ENCODE data around the gene ARHGAP15. TPM values are rescaled to one million over a fixed set of nuclear protein-coding genes. Genes with fewer than 3 reads are reported as not detected.
A peak's percentile ranks its signal among the peaks of the same experiment; 100 is the strongest.

The ARHGAP15 gene
- total and polyA plus RNA-seq, 7 experiments from 2014 or later, result 164 to 311 (median 201) TPM

GRCh38 chr2:143231254-143231645 is 102.0 kb downstream of the ARHGAP15 start:
- H3K9me3 ChIP-seq (ENCODE audit: control insufficient read depth in 2 of 3, low read length in 3 of 3), result peaks cover 0 to 29% (median 19%) of the 10 kb centered on the region in 3 experiments
- no peak overlapping the region for H3K4me3 ChIP-seq (ENCODE audit: low read length)
- Mint-ChIP-seq H3K36me3 (peaks cover 39 to 84% (median 73%) of the 10 kb centered on the region in 5 donors), H3K27me3 (no peaks in the 10 kb centered on the region), H3K27ac (peak overlapping the region in 3 of 9 donors; percentile 32 to 39 (median 39)), H3K4me1 (peaks cover 14 to 52% (median 29%) of the 10 kb centered on the region in 7 donors), H3K9me3 (peaks cover 5 to 46% (median 31%) of the 10 kb centered on the region in 11 donors), H3K4me3 (no peak overlapping the region)
- H3K36me3 ChIP-seq (ENCODE audit: control insufficient read depth in 2 of 3, insufficient read depth in 3 of 3, low read length in 3 of 3), result peaks cover 7 to 61% (median 18%) of the 10 kb centered on the region in 3 experiments
- ATAC-seq (no peak), DNase-seq (no peak)
- no peaks in the 10 kb centered on the region for H3K27me3 ChIP-seq (ENCODE audit: control insufficient read depth in 2 of 2, insufficient read depth in 2 of 2, low read length in 2 of 2)
- intact Hi-C loops (cut with micrococcal nuclease), result loop anchor here in 1 of 2 donors (2.0 kb wide), 1 partner anchor 14 kb away; no protein-coding TSS in a partner anchor
- CTCF ChIA-PET, result interaction anchor here (0.6 kb wide), 1 partner anchor 23 kb away, joined by 3 read pairs; no protein-coding TSS in a partner anchor
- POLR2A ChIA-PET, result no interaction called here
- peaks cover 3 to 6% of the 10 kb centered on the region in 2 donors for H3K4me1 ChIP-seq (ENCODE audit: control insufficient read depth in 2 of 2, insufficient read depth in 2 of 2, low read length in 2 of 2)
- no peak overlapping the region for H3K27ac ChIP-seq (ENCODE audit: low read depth, low read length)

GRCh38 chr2:143237146-143237777 is 108.0 kb downstream of the ARHGAP15 start:
- Mint-ChIP-seq H3K27ac (no peak overlapping the region), H3K27me3 (no peaks in the 10 kb centered on the region), H3K4me1 (peaks cover 18 to 67% (median 52%) of the 10 kb centered on the region in 7 donors), H3K4me3 (no peak overlapping the region), H3K9me3 (peaks cover 0 to 32% (median 21%) of the 10 kb centered on the region in 11 donors), H3K36me3 (peaks cover 35 to 79% (median 66%) of the 10 kb centered on the region in 5 donors)
- no peak overlapping the region for H3K4me3 ChIP-seq (ENCODE audit: low read length)
- H3K27me3 ChIP-seq (ENCODE audit: control insufficient read depth in 2 of 2, insufficient read depth in 2 of 2, low read length in 2 of 2), result no peaks in the 10 kb centered on the region
- CTCF ChIA-PET, result interaction anchor here (1.0 kb wide), 1 partner anchor 15 kb away, joined by 4 read pairs; no protein-coding TSS in a partner anchor
- DNase-seq (no peak), ATAC-seq (no peak)
- H3K4me1 ChIP-seq (ENCODE audit: control insufficient read depth in 2 of 2, insufficient read depth in 2 of 2, low read length in 2 of 2), result no peaks in the 10 kb centered on the region
- peaks cover 0 to 19% (median 11%) of the 10 kb centered on the region in 3 experiments for H3K9me3 ChIP-seq (ENCODE audit: control insufficient read depth in 2 of 3, low read length in 3 of 3)
- no peak overlapping the region for H3K27ac ChIP-seq (ENCODE audit: low read depth, low read length)
- POLR2A ChIA-PET, result interaction anchor here (1.7 kb wide), 1 partner anchor 10 kb away, joined by 5 read pairs; no protein-coding TSS in a partner anchor
- peaks cover 0 to 38% (median 0%) of the 10 kb centered on the region in 3 experiments for H3K36me3 ChIP-seq (ENCODE audit: control insufficient read depth in 2 of 3, insufficient read depth in 3 of 3, low read length in 3 of 3)
- intact Hi-C loops (cut with micrococcal nuclease), result loop anchor here in 1 of 2 donors (1.0 kb wide), 1 partner anchor 8 kb away; no protein-coding TSS in a partner anchor

GRCh38 chr2:143241403-143242088 is 112.3 kb downstream of the ARHGAP15 start:
- H3K9me3 ChIP-seq (ENCODE audit: control insufficient read depth in 2 of 3, low read length in 3 of 3), result no peaks in the 10 kb centered on the region
- H3K4me1 ChIP-seq (ENCODE audit: control insufficient read depth in 2 of 2, insufficient read depth in 2 of 2, low read length in 2 of 2), result peaks cover 10 to 16% of the 10 kb centered on the region in 2 donors
- H3K36me3 ChIP-seq (ENCODE audit: control insufficient read depth in 2 of 3, insufficient read depth in 3 of 3, low read length in 3 of 3), result peaks cover 0 to 10% (median 0%) of the 10 kb centered on the region in 3 experiments
- H3K27me3 ChIP-seq (ENCODE audit: control insufficient read depth in 2 of 2, insufficient read depth in 2 of 2, low read length in 2 of 2), result no peaks in the 10 kb centered on the region
- H3K4me1 Mint-ChIP-seq, result peaks cover 9 to 50% (median 42%) of the 10 kb centered on the region in 7 donors
- no peak overlapping the region for H3K4me3 ChIP-seq (ENCODE audit: low read length)
- ATAC-seq (no peak), DNase-seq (no peak)
- peak overlapping the region; percentile 6 to 67 (median 42) for H3K27ac Mint-ChIP-seq
- H3K27ac ChIP-seq (ENCODE audit: low read depth, low read length), result no peak overlapping the region
- no peaks in the 10 kb centered on the region for H3K27me3 Mint-ChIP-seq
- no peaks in the 10 kb centered on the region for H3K9me3 Mint-ChIP-seq
- intact Hi-C loops (cut with micrococcal nuclease), result loop anchor here in 1 of 2 donors (1.0 kb wide), 1 partner anchor 8 kb away; no protein-coding TSS in a partner anchor
- CTCF ChIA-PET, result interaction anchor here (1.1 kb wide), 1 partner anchor 17 kb away, joined by 3 read pairs; no protein-coding TSS in a partner anchor
- POLR2A ChIA-PET, result no interaction called here
- peaks cover 13 to 43% (median 34%) of the 10 kb centered on the region in 5 donors for H3K36me3 Mint-ChIP-seq
- peak overlapping the region in 1 of 10 donors; percentile 14 for H3K4me3 Mint-ChIP-seq

- no peak overlapping the region for H3K4me3 ChIP-seq (ENCODE audit: low read length)
- peaks cover 4 to 15% (median 7%) of the 10 kb centered on the region in 3 experiments for H3K36me3 ChIP-seq (ENCODE audit: control insufficient read depth in 2 of 3, insufficient read depth in 3 of 3, low read length in 3 of 3)
- ATAC-seq (no peak), DNase-seq (no peak)
- intact Hi-C loops (cut with micrococcal nuclease), result loop anchor here in 1 of 2 donors (1.0 to 2.0 kb wide), 2 partner anchors 8 to 13 kb away; no protein-coding TSS in a partner anchor
- H3K4me3 Mint-ChIP-seq, result no peak overlapping the region
- peaks cover 10 to 30% (median 26%) of the 10 kb centered on the region in 5 donors for H3K36me3 Mint-ChIP-seq
- ChIA-PET CTCF (interaction anchor here (3.0 kb wide), 1 partner anchor 12 kb away, joined by 26 read pairs; no protein-coding TSS in a partner anchor), POLR2A (interaction anchor here (1.2 kb wide), 1 partner anchor 11 kb away, joined by 7 read pairs; no protein-coding TSS in a partner anchor)
- no peaks in the 10 kb centered on the region for H3K9me3 ChIP-seq (ENCODE audit: control insufficient read depth in 2 of 3, low read length in 3 of 3)
- H3K9me3 Mint-ChIP-seq, result peaks cover 0 to 2% (median 0%) of the 10 kb centered on the region in 11 donors
- peaks cover 22 to 28% of the 10 kb centered on the region in 2 donors for H3K4me1 ChIP-seq (ENCODE audit: control insufficient read depth in 2 of 2, insufficient read depth in 2 of 2, low read length in 2 of 2)
- no peaks in the 10 kb centered on the region for H3K27me3 ChIP-seq (ENCODE audit: control insufficient read depth in 2 of 2, insufficient read depth in 2 of 2, low read length in 2 of 2)
- H3K27ac Mint-ChIP-seq, result no peak overlapping the region
- H3K27ac ChIP-seq (ENCODE audit: low read depth, low read length), result peak overlapping the region; percentile 53
- no peaks in the 10 kb centered on the region for H3K27me3 Mint-ChIP-seq
- peaks cover 8 to 43% (median 22%) of the 10 kb centered on the region in 7 donors for H3K4me1 Mint-ChIP-seq
Measured at GRCh38 chr2:143246246-143246645, 117.0 kb downstream of the ARHGAP15 start.

GRCh38 chr2:143246815-143247744 is 117.9 kb downstream of the ARHGAP15 start:
- peaks cover 0 to 2% (median 0%) of the 10 kb centered on the region in 11 donors for H3K9me3 Mint-ChIP-seq
- peak overlapping the region in 2 of 10 donors; percentile 25 to 71 for H3K4me3 Mint-ChIP-seq
- H3K4me3 ChIP-seq (ENCODE audit: low read length), result peak overlapping the region; percentile 46
- DNase-seq, result peak in 2 of 9 donors; percentile 25 to 36
- no peaks in the 10 kb centered on the region for H3K27me3 Mint-ChIP-seq
- peak overlapping the region; percentile 53 for H3K27ac ChIP-seq (ENCODE audit: low read depth, low read length)
- H3K36me3 ChIP-seq (ENCODE audit: control insufficient read depth in 2 of 3, insufficient read depth in 3 of 3, low read length in 3 of 3), result peaks cover 4 to 7% (median 7%) of the 10 kb centered on the region in 3 experiments
- peak overlapping the region in 2 of 9 donors; percentile 92 for H3K27ac Mint-ChIP-seq
- POLR2A ChIA-PET, result interaction anchor here (0.6 to 1.6 kb wide), 7 partner anchors 10 to 98 kb away, joined by 3 to 7 read pairs (median 5); no protein-coding TSS in a partner anchor
- CTCF ChIA-PET, result interaction anchor here (0.9 to 3.0 kb wide), 6 partner anchors 11 to 141 kb away, joined by 3 to 26 read pairs (median 3); no protein-coding TSS in a partner anchor
- peaks cover 22 to 32% of the 10 kb centered on the region in 2 donors for H3K4me1 ChIP-seq (ENCODE audit: control insufficient read depth in 2 of 2, insufficient read depth in 2 of 2, low read length in 2 of 2)
- intact Hi-C loops (cut with micrococcal nuclease), result loop anchor here in 1 of 2 donors (1.0 to 2.0 kb wide), 2 partner anchors 7 to 14 kb away; no protein-coding TSS in a partner anchor
- H3K36me3 Mint-ChIP-seq, result peaks cover 4 to 25% (median 19%) of the 10 kb centered on the region in 5 donors
- no peaks in the 10 kb centered on the region for H3K27me3 ChIP-seq (ENCODE audit: control insufficient read depth in 2 of 2, insufficient read depth in 2 of 2, low read length in 2 of 2)
- ATAC-seq, result peak; percentile 73
- peaks cover 11 to 43% (median 22%) of the 10 kb centered on the region in 7 donors for H3K4me1 Mint-ChIP-seq
- H3K9me3 ChIP-seq (ENCODE audit: control insufficient read depth in 2 of 3, low read length in 3 of 3), result no peaks in the 10 kb centered on the region

Measured in naive thymus-derived CD4-positive, alpha-beta T cell (primary cell).